Pulmonary artery endothelial cell (primary cell): ENCODE results near the gene FLNC. TPM values are rescaled to one million over a fixed set of nuclear protein-coding genes. Genes with fewer than 3 reads are reported as not detected.

ENCODE experiments used
- DNase-seq: peaks from one replicate; pipeline ENCODE4 v3.0.0-alpha.2; 2011; ENCODE audit warnings: low read depth, low spot score
- total RNA-seq: library from RNA; depleted of rRNA; stranded (reverse); fragments of >200 nt; gene quantifications from 2 replicates; pipeline ENCODE4 v1.2.3, GENCODE V29; 2014

FLNC gene
- total RNA-seq, 1 donor from 2014 or later, result 133 TPM

GRCh38 chr7:128844777-128845311, 14.6 kb downstream of the FLNC start:
- DNase-seq, result no peak

DNA sequence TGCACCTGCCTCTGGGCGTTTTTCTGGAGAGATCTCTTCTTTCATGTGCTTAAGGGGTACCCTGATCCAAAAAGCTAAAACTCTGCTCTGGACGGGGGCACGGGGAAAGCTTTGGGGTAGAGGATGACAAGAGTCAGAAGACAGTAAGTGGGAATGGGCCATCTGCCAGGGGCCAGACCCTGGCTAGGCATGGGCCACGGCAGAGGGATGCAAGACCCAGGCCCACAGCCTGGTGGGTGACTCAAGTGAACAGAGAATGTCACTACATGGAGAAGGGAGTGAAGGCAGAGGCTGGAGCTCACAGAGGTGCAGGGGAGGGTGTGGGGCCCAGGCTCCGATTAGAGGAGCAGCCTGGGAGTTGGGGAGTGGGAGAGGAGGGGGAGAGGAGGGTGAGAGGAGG, 15.3 kb downstream of the FLNC start:
- DNase-seq, result no peak

- no peak for DNase-seq
These were observed 15.8 kb downstream of the FLNC start for GRCh38 chr7:128845987-128846386.

DNA sequence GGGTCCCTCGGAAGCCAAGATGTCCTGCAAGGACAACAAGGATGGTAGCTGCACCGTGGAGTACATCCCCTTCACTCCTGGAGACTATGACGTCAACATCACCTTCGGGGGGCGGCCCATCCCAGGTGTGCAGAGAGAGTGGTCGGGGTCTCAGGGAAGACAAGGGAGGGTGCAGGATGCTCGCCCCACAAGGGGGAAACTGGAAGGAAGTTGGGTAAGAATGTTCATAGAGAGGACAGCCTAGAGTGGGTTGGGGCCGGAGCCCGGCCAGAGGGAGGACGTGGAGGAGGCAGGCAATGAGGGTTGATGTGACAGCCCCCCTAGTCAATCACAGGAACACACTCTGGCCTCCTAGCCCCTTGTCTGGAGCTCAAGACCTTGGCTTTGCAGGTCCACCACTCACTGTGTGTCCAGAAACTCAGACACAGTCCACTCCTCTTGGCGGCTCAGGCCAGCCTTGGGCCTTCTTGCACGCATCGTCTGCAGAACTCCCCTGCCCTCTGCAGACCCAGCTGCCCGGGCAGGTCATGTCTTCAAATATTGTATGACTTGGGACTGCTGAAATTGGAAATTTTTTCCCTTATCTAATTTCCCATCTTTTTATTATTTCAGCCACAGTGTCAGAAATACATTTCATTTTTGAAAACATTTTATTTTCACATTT, 16.7 kb downstream of the FLNC start:
- no peak for DNase-seq

DNA sequence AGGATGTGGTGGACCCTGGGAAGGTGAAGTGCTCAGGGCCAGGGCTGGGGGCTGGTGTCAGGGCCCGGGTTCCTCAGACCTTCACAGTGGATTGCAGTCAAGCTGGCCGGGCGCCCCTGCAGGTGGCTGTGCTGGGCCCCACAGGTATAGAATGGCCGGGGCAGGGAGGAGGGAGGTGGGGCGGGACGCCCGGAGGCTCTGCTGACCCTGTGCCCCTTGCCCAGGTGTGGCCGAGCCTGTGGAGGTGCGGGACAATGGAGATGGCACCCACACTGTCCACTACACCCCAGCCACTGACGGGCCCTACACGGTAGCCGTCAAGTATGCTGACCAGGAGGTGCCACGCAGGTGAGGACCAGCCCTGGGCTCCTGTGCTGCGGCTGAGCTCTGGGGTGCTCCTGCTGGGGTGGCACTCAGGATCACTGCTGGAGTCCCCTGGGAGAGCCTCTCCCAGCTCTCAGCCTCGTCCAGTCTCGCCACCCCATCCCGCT, 17.6 kb downstream of the FLNC start:
- no peak for DNase-seq

GRCh38 chr7:128848289-128849155, 18.3 kb downstream of the FLNC start:
- no peak for DNase-seq

DNA sequence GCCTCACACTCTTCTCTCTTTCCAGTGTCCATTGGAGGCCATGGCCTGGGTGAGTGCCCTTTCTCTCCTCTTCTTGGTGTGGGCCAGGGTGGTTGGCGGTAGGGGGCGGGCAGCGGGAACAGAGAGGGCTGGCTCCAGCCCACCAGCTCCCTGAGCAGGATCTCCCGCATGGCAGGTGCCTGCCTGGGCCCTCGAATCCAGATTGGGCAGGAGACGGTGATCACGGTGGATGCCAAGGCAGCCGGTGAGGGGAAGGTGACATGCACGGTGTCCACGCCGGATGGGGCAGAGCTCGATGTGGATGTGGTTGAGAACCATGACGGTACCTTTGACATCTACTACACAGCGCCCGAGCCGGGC, 18.9 kb downstream of the FLNC start:
- DNase-seq, result no peak

DNA sequence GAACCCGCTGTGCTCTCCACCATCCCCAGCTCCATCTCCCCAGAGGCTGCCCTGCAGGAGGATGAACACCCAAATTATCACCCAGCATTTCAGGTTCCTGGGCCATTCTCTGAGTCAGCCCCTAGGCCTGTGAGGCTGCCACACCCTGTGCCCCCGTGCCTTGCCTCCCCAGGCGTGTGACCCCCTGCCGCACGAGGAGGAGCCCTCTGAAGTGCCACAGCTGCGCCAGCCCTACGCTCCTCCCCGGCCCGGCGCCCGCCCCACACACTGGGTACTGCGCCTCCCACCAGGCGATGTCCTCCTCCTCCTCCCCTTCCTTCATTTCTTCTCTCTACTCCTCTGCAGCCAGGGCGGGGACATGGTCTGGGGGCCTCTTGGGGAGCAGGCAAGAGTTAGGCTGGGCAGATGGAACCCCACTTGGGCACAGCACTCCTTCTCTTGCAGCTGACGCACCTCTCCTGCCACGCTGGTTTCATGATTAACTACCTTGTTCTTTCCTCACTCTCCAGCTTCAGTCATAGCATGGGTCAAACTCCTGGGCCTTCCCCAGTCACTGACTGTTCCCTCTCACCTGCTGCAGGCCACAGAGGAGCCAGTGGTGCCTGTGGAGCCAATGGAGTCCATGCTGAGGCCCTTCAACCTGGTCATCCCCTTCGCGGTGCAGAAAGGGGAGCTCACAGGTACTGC, 19.7 kb downstream of the FLNC start:
- DNase-seq, result no peak

DNA sequence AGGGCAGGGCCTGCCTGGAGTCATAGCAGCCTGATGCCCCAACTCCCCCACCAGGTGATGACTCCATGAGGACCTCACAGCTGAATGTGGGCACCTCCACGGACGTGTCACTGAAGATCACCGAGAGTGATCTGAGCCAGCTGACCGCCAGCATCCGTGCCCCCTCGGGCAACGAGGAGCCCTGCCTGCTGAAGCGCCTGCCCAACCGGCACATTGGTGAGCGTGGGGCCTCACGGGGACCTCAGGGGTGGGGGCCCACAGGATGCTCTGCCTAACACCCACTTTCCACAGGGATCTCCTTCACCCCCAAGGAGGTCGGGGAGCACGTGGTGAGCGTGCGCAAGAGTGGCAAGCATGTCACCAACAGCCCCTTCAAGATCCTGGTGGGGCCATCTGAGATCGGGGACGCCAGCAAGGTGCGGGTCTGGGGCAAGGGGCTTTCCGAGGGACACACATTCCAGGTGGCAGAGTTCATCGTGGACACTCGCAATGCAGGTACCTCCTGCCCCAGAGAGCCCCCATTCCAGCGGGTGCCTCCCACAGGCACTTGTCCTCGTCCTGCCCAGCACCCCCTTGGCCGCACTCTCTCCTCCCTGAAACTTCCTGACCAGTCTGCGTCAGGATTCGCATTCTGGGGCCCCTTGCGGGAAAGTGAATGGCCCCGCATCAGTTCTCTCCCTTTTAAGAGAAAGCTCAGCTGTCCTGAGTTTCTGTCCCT, 22.5 kb downstream of the FLNC start:
- DNase-seq, result no peak

DNA sequence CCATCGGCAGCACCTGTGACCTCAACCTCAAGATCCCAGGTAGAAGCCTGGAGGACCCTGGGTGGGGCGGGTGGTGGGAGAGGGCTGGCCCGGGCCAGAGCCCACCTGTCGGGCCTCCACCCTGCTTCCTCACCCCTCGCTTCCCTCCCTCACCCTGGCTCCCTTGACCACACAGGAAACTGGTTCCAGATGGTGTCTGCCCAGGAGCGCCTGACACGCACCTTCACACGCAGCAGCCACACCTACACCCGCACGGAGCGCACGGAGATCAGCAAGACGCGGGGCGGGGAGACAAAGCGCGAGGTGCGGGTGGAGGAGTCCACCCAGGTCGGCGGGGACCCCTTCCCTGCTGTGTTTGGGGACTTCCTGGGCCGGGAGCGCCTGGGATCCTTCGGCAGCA, 23.6 kb downstream of the FLNC start:
- no peak for DNase-seq

GRCh38 chr7:128854396-128854795, 24.2 kb downstream of the FLNC start:
- DNase-seq, result no peak

DNA sequence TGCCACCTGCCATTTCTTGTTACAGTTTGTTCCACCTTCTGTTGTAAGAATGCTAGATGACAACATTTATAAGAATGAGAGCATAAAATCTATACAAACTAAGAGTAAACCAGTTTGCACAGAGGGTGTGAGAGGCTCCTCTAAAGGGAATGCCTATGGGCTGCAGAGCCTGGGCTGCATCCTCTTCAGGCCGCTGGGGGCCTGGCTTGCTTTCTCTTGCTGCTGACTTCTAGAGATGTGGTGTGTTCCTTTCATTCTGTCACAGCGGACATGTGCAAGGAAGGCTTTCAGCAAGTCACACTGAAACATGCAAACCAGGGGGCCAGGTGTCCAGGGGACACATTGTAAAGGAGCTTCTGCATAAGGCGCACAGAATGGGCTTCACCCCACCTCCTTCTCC, 25.4 kb downstream of the FLNC start:
- no peak for DNase-seq

GRCh38 chr7:128856001-128856718, 26.0 kb downstream of the FLNC start:
- DNase-seq, result no peak

DNA sequence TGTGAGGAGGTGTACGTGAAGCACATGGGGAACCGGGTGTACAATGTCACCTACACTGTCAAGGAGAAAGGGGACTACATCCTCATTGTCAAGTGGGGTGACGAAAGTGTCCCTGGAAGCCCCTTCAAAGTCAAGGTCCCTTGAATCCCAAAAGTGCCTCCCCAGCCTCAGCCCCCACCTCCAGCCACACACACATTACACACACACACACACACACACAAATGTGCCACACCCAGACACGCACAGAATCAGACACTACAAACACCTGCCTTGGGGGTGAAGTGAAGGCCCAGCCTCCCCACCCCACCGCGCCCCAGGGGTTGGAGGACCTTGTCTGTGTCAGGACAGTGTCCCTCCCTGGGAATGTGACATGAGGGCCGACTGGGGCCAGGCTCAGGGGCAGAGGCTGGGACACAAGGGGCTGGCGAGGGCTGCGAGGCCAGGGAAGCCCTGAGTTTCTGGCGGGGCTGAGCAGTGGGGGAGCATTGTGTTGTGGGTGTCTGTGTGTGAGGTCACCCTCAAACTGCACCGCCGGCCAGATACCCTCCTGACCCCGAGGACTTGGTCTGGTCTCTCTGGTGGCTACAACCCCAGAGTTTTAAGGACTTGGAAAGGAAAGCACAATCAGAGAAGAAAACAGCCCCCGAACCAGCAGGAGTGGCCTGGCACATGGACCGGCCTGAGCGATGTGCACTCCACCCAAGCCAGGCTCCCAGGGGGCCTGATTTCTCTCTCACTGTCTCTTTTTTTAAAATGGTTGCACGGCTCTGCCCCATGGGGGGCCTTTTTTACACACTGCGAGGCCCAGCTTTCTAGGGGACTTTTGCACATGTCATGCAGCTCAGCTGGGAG, 28.4 kb downstream of the FLNC start:
- DNase-seq, result no peak

DNA sequence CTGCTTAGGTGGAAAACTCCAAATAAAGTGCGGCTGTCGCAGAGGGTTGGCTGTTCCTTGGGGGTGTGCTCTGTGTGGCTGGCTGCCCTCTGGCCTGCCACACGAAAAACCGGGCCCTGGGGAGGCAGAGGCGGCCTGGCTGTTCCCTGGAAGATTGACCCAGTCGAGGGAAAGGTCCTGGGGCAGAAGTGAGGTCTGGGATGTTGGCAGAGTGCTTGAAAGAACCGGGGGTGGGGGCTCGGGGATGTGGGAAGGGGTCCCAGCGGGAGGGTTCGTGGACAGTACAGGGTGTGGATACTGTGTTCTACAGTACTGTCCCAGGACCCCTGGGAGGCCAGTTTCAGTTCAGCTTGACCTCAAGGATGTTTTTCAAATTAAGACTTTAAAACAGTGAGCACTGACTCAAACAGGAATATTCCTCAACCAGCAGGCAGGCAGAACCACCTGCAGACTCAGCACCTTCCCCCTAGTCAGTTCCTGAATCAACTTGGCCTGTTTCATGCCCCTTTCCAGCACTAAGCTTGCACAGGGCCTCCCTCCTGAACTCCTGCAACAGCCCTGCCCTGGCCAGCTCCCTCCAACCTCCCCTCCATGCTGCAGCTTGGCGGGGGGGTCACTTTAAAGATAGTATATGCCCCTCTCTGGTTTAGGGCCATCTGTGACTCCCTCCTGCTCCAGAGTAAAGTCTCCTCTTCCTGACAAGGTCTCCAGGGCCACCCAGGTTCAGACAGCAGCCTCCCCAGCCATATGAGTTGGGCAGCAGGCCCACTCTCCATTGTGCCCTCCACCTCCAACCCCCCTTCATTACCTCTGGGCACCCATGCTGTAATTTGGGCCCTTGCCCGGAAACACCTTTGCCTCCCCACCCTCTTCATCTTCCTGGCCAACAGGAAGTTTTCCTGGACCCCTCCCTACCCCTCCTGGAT, 29.3 kb downstream of the FLNC start:
- DNase-seq, result no peak

DNA sequence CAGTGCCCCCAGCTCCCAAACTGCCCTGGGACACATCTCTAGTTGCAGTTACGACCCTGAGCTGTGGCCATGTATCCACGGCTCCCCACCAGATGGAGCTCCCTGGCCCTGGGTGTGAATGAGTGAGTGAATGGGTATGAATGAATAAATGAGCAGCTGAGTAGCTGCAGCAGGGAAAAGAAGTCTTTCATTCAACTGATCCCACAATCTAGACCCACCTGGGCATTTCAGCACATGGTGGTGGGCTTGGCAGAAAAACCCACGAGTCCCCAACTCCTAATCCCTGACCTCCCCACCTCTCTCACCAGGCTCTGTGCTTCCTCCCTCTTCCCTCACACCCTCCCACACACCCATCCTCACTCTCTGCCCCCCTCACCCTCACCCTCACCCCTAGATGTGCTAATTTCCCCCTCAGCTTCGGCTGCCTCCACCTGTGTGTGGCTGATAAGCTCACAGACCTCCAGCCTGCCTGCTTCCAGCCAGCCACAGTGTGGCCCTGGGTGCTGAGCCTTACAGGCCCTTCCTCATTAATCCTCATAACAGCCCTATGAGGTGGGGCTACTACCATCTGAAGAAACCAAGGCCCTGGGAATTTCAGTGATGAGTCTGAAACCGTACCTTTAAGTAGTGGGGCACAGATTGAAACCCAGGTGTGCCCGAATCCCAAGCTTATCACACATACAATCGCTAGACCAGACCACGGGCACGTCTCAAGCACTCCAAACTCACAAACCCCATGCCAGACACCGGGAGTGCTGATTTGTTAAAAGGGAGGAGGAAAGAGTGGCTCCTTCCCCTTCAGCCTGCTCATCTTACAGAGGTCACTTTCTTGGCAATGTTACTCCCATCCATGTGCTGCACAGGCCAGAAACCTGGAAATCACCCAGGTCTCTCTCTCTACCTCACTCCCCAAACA, 30.2 kb downstream of the FLNC start:
- DNase-seq, result no peak

DNA sequence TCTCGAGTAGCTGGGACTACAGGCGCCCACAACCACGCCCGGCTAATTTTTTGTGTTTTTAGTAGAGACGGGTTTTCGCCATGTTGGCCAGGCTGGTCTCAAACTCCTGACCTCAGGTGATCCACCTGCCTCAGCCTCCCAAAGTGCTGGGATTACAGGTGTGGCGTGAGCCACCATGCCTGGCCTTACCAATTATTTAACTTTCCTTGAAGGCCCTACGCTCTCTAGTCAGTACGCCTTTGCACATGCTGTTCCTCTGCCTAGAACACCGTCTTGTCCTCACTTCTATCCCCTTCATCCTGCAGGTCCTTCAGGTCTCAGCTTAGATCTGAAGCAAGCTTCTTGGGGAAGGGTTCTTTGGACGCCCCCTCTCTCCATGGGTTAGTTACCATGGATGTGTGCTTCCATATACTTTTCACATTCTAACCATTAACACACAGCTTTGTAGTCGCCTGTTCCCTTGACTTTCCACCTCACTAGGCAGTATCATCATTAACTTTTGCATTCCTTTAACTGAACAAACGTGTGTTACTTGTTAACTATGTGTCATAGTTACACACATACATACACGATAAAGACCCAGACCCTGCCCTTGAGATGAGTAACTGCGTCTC, 31.9 kb downstream of the FLNC start:
- no peak for DNase-seq
